Transverse colon (tissue), 3 donors: ENCODE measurements around the gene ANKS1B.

ENCODE experiments used
- CTCF ChIP-seq, 5 experiments: fragments of 200-600 bp in 3 of 5; fragments of 450-650 bp in 2 of 5; sonication (generic) in 3 of 5; IDR thresholded peaks; 1 replicate in 2 of 5; 2 replicates in 3 of 5; pipeline ENCODE4 v1.5.1; 2016 to 2017; ENCODE audit warnings: antibody characterized with exemption in 5 of 5, inconsistent platforms in 3 of 5, mild to moderate bottlenecking in 2 of 5, moderate library complexity in 1 of 5
- EP300 ChIP-seq: sonication (generic); formaldehyde crosslinking; IDR thresholded peaks from one replicate; pipeline ENCODE4 v1.6.1; 2017; ENCODE audit warnings: antibody characterized with exemption, low read depth

GRCh38 chr12:99997806-99998205 lies 13.1 kb upstream of the ANKS1B start:
- TF ChIP-seq CTCF (IDR thresholded peaks at IDR 0.05) (no peak), EP300 (no peak)
